GM23248 (cell line): ENCODE data around the gene CDC23.

Source experiments
- EZH2 ChIP-seq: fragments of 200-600 bp; sonication (generic); IDR thresholded peaks from 2 replicates; pipeline ENCODE4 v1.6.1; 2018; ENCODE audit warnings: antibody characterized with exemption, mild to moderate bottlenecking; ENCODE audit not compliant: insufficient read depth, poor library complexity, severe bottlenecking
- EZH2phosphoT487 ChIP-seq: fragments of 200-600 bp; sonication (generic); IDR thresholded peaks from 2 replicates; pipeline ENCODE4 v1.6.1; 2018; ENCODE audit warnings: antibody characterized with exemption, moderate library complexity, mild to moderate bottlenecking, low read depth; ENCODE audit not compliant: insufficient read depth

- TF ChIP-seq EZH2: no peak
- no peak for TF ChIP-seq EZH2phosphoT487
Observed at GRCh38 chr5:138157626-138158025, 55.5 kb downstream of the CDC23 start.
